Measurements from ENCODE around the gene SMARCA2. TPM values are rescaled to one million over a fixed set of nuclear protein-coding genes. Genes with fewer than 3 reads are reported as not detected.

Gene SMARCA2
- total RNA-seq, 1 donor from 2014 or later: 19.7 TPM

DNA sequence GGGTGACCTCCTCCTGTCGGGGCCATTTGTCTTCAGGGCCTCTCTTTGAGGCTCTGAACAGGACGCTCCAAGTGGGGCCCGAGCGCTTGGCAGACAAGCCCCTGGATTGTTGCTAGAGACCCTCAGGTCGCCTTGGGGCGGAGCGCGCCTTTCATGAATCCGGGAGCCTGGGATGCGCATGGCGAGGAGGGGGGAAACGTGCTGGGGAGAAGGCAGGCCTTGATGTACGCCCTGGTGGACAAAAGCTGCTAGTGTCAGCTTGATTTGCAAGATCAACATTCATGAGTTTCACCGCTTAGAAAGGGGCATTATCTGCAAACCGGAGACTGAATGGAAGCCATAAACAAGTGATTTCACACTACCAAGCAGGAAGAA lies 226.3 kb downstream of the SMARCA2 start:
- FAIRE-seq: no peak

GRCh38 chr9:2241836-2242741 lies 226.9 kb downstream of the SMARCA2 start:
- peak; percentile 80 for FAIRE-seq
- peak overlapping the region; percentile 39 for H3K4me3 ChIP-seq (ENCODE audit: low read depth, low read length)
- H3K36me3 ChIP-seq (ENCODE audit: control insufficient read depth, insufficient read depth, low read length): no peaks in the 10 kb centered on the region
- TF ChIP-seq, protein P1, sequence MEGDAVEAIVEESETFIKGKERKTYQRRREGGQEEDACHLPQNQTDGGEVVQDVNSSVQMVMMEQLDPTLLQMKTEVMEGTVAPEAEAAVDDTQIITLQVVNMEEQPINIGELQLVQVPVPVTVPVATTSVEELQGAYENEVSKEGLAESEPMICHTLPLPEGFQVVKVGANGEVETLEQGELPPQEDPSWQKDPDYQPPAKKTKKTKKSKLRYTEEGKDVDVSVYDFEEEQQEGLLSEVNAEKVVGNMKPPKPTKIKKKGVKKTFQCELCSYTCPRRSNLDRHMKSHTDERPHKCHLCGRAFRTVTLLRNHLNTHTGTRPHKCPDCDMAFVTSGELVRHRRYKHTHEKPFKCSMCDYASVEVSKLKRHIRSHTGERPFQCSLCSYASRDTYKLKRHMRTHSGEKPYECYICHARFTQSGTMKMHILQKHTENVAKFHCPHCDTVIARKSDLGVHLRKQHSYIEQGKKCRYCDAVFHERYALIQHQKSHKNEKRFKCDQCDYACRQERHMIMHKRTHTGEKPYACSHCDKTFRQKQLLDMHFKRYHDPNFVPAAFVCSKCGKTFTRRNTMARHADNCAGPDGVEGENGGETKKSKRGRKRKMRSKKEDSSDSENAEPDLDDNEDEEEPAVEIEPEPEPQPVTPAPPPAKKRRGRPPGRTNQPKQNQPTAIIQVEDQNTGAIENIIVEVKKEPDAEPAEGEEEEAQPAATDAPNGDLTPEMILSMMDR (IDR thresholded peaks at IDR 0.05; ENCODE audit: insufficient read depth, low read length, severe bottlenecking): peak; percentile 27
- DNase-seq (ENCODE audit: low read depth): peak; percentile 65
- H3K27me3 ChIP-seq (ENCODE audit: control insufficient read depth, insufficient read depth, low read length): no peaks in the 10 kb centered on the region

More for the DNA sequence above, 226.3 kb downstream of the SMARCA2 start:
- TF ChIP-seq, protein P1 (IDR thresholded peaks at IDR 0.05; ENCODE audit: insufficient read depth, low read length, severe bottlenecking): peak; percentile 45
- H3K27me3 ChIP-seq (ENCODE audit: control insufficient read depth, insufficient read depth, low read length): no peaks in the 10 kb centered on the region
- H3K36me3 ChIP-seq (ENCODE audit: control insufficient read depth, insufficient read depth, low read length): no peaks in the 10 kb centered on the region
- peak; percentile 68 for DNase-seq (ENCODE audit: low read depth)
- H3K4me3 ChIP-seq (ENCODE audit: low read depth, low read length): peak overlapping the region; percentile 39

GRCh38 chr9:2242831-2243330 lies 227.7 kb downstream of the SMARCA2 start:
- DNase-seq (ENCODE audit: low read depth): peak; percentile 41
- no peaks in the 10 kb centered on the region for H3K36me3 ChIP-seq (ENCODE audit: control insufficient read depth, insufficient read depth, low read length)
- TF ChIP-seq, protein P1 (IDR thresholded peaks at IDR 0.05; ENCODE audit: insufficient read depth, low read length, severe bottlenecking): no peak
- peak; percentile 79 for FAIRE-seq
- H3K27me3 ChIP-seq (ENCODE audit: control insufficient read depth, insufficient read depth, low read length): no peaks in the 10 kb centered on the region
- H3K4me3 ChIP-seq (ENCODE audit: low read depth, low read length): peak overlapping the region; percentile 39
